Measurements from ENCODE around the gene ANKRD37. TPM values are rescaled to one million over a fixed set of nuclear protein-coding genes. Genes with fewer than 3 reads are reported as not detected.

Gene ANKRD37
- total and polyA plus RNA-seq, 4 donors, result 1.2 to 7.9 (median 3.4) TPM

DNA sequence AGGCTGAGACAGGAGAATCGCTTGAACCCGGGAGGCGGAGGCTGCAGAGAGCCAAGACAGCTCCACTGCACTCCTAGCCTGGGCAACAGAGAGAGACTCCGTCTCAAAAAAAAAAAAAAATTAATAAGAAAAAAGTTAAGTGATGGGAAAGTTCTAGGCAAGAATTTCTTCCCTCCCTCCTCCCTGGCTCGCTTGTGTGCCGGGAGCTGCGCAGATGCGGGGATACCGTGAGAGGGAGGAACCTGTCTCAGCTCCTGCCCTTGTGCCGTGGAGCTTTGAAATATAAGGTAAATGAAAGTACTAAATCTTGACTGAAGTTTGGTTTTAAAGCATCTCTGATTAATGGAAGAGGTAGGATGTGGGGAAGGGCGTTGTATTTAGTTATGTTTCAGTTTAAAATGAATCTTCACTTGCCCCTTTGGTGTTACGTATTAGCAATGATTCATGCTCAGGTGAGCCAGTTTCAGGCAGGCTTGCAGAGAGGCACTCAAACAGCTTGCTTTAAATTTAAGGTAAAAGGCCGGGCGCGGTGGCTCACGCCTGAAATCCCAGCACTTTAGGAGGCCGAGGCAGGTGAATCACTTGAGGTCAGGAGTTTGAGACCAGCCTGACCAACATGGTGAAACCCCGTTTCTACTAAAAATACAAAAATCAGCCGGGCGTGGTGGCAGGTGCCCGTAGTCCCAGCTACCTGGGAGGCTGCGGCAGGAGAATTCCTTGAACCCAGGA, 30.5 kb downstream of the ANKRD37 start:
- peaks cover 2 to 21% (median 10%) of the 10 kb centered on the region in 4 donors for H3K4me1 ChIP-seq (ENCODE audit: control insufficient read depth in 4 of 4, insufficient read depth in 4 of 4, low read length in 3 of 4)
- no peak overlapping the region for H3K27ac ChIP-seq (ENCODE audit: low read depth in 1 of 2, low read length in 2 of 2)
- 88% methylated on average over 22 of the region's 22 CpGs for WGBS
- TF ChIP-seq YY1 (IDR thresholded peaks at IDR 0.05) (no peak), GABPA (IDR thresholded peaks at IDR 0.05 in 1 of 2, conservative IDR thresholded peaks at IDR 0.05 in 1 of 2) (no peak), SP1 (IDR thresholded peaks at IDR 0.05) (no peak), HNF4A (conservative IDR thresholded peaks at IDR 0.05) (no peak), HNF4G (IDR thresholded peaks at IDR 0.05) (no peak), TAF1 (conservative IDR thresholded peaks at IDR 0.05) (no peak), JUND (IDR thresholded peaks at IDR 0.05) (no peak), RXRA (IDR thresholded peaks at IDR 0.05) (no peak), NR2F2 (IDR thresholded peaks at IDR 0.05) (no peak), FOXA1 (IDR thresholded peaks at IDR 0.05) (no peak)
- TF ChIP-seq, protein P1, sequence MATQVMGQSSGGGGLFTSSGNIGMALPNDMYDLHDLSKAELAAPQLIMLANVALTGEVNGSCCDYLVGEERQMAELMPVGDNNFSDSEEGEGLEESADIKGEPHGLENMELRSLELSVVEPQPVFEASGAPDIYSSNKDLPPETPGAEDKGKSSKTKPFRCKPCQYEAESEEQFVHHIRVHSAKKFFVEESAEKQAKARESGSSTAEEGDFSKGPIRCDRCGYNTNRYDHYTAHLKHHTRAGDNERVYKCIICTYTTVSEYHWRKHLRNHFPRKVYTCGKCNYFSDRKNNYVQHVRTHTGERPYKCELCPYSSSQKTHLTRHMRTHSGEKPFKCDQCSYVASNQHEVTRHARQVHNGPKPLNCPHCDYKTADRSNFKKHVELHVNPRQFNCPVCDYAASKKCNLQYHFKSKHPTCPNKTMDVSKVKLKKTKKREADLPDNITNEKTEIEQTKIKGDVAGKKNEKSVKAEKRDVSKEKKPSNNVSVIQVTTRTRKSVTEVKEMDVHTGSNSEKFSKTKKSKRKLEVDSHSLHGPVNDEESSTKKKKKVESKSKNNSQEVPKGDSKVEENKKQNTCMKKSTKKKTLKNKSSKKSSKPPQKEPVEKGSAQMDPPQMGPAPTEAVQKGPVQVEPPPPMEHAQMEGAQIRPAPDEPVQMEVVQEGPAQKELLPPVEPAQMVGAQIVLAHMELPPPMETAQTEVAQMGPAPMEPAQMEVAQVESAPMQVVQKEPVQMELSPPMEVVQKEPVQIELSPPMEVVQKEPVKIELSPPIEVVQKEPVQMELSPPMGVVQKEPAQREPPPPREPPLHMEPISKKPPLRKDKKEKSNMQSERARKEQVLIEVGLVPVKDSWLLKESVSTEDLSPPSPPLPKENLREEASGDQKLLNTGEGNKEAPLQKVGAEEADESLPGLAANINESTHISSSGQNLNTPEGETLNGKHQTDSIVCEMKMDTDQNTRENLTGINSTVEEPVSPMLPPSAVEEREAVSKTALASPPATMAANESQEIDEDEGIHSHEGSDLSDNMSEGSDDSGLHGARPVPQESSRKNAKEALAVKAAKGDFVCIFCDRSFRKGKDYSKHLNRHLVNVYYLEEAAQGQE (IDR thresholded peaks at IDR 0.05), result no peak
- TF ChIP-seq, protein P2, sequence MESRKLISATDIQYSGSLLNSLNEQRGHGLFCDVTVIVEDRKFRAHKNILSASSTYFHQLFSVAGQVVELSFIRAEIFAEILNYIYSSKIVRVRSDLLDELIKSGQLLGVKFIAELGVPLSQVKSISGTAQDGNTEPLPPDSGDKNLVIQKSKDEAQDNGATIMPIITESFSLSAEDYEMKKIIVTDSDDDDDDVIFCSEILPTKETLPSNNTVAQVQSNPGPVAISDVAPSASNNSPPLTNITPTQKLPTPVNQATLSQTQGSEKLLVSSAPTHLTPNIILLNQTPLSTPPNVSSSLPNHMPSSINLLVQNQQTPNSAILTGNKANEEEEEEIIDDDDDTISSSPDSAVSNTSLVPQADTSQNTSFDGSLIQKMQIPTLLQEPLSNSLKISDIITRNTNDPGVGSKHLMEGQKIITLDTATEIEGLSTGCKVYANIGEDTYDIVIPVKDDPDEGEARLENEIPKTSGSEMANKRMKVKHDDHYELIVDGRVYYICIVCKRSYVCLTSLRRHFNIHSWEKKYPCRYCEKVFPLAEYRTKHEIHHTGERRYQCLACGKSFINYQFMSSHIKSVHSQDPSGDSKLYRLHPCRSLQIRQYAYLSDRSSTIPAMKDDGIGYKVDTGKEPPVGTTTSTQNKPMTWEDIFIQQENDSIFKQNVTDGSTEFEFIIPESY (IDR thresholded peaks at IDR 0.05), result no peak
- no peak for DNase-seq (ENCODE audit: low spot score)
- H3K36me3 ChIP-seq (ENCODE audit: control insufficient read depth in 4 of 4, insufficient read depth in 3 of 4, low read depth in 1 of 4, low read length in 3 of 4), result peaks cover 0 to under 1% (median 0%) of the 10 kb centered on the region in 4 donors
- no peaks in the 10 kb centered on the region for H3K27me3 ChIP-seq (ENCODE audit: control insufficient read depth in 4 of 4, insufficient read depth in 4 of 4, low read length in 3 of 4)
- H3K9me3 ChIP-seq (ENCODE audit: control insufficient read depth in 4 of 4, low read length in 3 of 4), result no peaks in the 10 kb centered on the region
- H3K9ac ChIP-seq (ENCODE audit: low read depth in 1 of 2, low read length in 2 of 2), result no peak overlapping the region
- H3K4me3 ChIP-seq (ENCODE audit: low read depth in 1 of 3, low read length in 3 of 3), result no peak overlapping the region

DNA sequence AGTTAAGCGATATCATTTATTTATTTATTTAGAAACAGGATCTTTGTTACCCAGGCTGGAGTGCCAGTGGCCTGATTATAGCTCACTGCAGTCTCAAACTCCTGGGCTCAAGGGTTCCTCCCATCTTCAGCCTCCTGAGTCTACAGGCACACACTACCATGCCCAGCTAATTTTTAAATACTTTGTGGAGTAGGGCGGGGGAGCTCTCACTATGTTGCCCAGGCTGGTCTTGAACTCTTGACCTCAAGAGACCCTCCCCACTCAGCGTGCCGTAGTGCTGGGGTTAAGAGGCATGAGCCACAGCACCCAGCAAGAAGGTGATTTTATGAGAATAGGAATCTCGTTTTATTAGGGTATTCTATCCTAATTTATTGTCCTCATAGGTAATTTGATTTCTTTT, 33.0 kb downstream of the ANKRD37 start:
- TF ChIP-seq, protein P2 (IDR thresholded peaks at IDR 0.05), result no peak
- TF ChIP-seq EGR1 (IDR thresholded peaks at IDR 0.05; ENCODE audit: low read depth in 2 of 2), result no peak
- TF ChIP-seq, protein P3, sequence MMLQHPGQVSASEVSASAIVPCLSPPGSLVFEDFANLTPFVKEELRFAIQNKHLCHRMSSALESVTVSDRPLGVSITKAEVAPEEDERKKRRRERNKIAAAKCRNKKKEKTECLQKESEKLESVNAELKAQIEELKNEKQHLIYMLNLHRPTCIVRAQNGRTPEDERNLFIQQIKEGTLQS (IDR thresholded peaks at IDR 0.05), result no peak
- no peak for TF ChIP-seq GABPA (IDR thresholded peaks at IDR 0.05 in 1 of 2, conservative IDR thresholded peaks at IDR 0.05 in 1 of 2)
- no peak for TF ChIP-seq NR2F2 (IDR thresholded peaks at IDR 0.05)
- TF ChIP-seq, protein P1 (IDR thresholded peaks at IDR 0.05), result no peak
- TF ChIP-seq RAD21 (IDR thresholded peaks at IDR 0.05), result no peak
- DNase-seq (ENCODE audit: low spot score), result no peak
- Histone ChIP-seq H3K36me3 (ENCODE audit: control insufficient read depth in 4 of 4, insufficient read depth in 3 of 4, low read depth in 1 of 4, low read length in 3 of 4) (no peaks in the 10 kb centered on the region), H3K27me3 (ENCODE audit: control insufficient read depth in 4 of 4, insufficient read depth in 4 of 4, low read length in 3 of 4) (no peaks in the 10 kb centered on the region), H3K4me1 (ENCODE audit: control insufficient read depth in 4 of 4, insufficient read depth in 4 of 4, low read length in 3 of 4) (peaks cover 2 to 12% (median 6%) of the 10 kb centered on the region in 4 donors), H3K9me3 (ENCODE audit: control insufficient read depth in 4 of 4, low read length in 3 of 4) (no peaks in the 10 kb centered on the region), H3K27ac (ENCODE audit: low read depth in 1 of 2, low read length in 2 of 2) (no peak overlapping the region), H3K4me3 (ENCODE audit: low read depth in 1 of 3, low read length in 3 of 3) (no peak overlapping the region), H3K9ac (ENCODE audit: low read depth in 1 of 2, low read length in 2 of 2) (no peak overlapping the region)
- 58% methylated on average over 5 of the region's 5 CpGs for WGBS
